Measurements from ENCODE around the gene ACOXL.

ACOXL gene

DNA sequence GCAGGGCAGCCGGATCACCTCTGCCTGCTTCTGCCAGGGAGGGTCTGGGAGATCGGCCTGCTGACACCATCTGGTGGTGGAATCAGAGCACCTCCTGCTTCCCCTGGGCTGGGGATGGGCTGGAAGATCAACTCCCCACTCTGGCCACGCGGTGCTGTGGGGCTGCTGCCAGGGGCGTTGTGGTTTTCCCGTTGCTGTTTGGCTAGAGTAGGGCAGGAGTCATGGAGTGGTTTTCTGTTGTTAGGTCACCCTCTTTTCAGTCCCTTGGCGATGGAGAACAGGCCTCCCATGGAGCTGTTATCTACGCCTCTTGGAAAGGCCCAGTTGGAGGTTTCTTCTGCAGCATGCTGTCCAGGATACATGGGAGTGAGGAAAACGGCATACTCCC is 403.5 kb downstream of the ACOXL start:
- DNase-seq (ENCODE audit: low read depth, low spot score), result no peak

DNA sequence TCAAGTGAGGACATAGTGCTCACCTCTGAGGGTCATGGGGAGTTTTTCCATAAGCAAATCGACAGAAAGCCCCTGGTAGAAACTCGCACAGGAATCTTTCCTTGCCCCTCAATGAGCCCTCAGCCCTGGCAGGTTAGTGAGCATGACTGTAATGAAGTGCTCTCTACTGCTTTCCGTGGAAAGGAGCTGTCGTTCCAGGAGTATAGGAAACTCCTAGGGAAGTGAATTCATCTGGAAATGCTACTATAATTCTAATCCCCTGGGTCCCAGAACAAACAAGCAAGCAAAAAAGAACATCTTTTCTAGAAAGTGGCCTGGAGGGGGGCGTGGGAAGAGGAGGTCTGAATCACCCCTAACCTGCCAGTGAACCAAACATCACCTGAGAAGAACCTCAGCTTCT is 406.5 kb downstream of the ACOXL start:
- no peak for DNase-seq (ENCODE audit: low read depth, low spot score)

DNA sequence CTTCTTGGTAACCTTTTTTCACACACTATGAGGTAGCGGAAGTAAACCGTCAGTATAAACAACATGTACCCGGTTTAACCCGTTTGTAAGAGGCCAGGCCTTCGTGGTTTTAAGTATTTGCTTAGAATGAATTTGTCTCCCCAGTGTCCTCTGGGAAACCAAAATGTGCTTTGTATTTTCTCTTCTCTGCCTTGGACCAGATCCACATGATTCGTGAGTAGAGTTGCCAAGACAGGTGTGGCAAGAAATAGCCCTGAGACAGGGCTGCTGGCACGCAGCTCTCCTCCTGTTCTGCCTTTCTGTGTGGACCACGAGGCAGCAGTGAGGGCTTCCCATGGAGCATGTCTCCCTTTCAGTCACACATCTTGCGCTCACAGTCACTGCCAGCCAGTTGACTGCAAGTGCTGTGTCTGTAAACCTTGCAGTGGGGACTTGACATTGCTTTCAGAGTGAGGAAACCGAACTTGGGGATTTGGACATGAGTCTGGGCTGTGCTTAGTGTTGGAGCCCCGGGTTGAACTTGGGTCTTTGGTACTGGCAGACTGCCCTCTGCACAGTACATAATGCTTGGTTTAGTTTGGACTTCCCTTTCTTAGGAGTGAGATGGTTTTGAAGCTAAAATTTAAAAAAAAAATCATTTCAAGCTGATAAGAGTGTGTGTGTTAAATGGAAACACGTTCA is 407.4 kb downstream of the ACOXL start:
- no peak for DNase-seq (ENCODE audit: low read depth, low spot score)

DNA sequence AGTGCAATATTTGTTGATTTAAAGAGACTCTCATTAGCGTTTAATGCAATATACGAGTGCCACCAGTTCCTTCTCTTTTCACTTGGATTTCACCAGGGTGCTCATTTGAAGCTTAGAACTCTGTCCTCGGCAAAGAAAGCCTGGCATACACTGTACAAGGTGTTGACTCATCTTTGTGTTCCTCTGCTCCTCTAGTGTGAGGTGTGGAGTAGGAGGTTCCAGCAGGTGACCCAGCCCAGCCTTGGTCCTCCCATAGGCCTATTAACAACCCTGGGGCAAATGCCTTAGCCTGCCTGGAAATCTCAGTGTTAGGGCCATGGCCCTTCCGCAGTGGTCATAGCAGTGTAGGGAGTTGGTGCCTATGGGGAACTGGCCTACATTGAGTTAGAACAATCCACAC is 408.4 kb downstream of the ACOXL start:
- DNase-seq (ENCODE audit: low read depth, low spot score), result no peak

DNA sequence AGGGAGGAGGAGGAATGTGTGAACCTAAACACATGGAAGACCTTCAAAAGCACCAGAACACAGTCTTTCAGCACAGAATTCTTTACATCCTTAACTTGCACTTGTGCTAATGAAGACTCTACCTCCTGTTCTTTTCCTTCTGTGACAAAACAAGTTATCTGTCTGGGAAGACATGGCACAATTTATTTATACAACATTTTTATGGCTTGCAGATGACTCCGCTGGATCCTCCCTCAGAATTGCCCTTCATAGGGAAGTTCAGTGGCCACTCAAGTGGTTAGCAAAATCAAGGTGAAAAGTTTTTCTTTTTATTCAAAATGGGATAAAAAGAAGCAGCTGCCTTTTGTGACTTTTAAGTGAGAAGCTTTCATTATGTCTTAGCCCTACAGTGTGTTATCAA is 409.7 kb downstream of the ACOXL start:
- DNase-seq (ENCODE audit: low read depth, low spot score), result no peak

DNA sequence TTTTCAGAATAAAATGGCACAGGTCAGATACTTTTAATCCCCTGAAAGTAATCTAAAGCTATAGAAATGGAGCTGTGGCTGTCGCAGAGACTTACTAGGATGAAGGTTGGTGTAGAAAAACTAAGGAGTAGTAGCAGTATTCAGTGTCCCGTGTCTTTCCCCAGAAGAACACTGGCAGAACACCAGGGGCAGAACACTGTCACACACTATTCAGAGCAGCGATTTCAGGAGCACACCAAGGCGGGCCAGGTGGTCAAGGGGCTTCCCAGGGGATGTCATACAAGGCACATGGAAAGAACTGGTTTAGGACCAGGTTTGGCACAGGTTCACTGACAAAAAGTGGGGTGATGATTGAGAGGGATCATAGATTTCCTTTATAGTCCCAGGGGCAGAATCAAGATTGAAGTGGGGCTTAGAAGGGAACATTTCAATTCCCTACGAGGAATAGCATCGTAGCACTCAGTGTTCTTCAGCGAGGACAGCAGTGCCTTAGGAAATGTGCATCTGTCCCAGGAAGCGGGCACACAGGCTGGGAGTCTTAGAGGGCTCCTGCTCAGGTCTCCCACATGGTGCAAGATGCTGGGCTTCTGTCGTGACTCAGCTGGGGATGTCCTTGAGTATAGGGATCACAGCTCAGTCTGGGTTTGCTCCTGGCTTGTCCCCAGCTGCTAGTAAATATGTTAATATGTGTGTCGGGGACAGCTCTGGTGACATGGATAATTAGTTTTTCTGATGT is 410.9 kb downstream of the ACOXL start:
- DNase-seq (ENCODE audit: low read depth, low spot score), result no peak

DNA sequence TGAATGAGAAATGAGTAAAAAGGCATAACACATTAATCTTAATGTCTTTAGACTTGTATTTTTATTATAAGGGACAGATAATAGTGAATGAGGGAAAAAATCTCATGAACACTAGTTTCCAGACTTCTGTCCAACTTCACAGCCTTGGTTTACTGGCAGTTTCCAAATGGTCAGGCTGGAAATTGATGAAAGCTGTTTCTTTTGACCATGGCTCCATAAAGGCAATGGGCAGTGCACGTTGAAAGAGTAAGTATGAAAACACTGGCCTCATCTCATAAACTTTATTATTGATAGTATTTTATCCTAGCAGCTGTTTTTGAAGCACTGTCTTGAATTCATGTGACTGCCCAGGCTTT is 411.4 kb downstream of the ACOXL start:
- DNase-seq (ENCODE audit: low read depth, low spot score), result no peak

DNA sequence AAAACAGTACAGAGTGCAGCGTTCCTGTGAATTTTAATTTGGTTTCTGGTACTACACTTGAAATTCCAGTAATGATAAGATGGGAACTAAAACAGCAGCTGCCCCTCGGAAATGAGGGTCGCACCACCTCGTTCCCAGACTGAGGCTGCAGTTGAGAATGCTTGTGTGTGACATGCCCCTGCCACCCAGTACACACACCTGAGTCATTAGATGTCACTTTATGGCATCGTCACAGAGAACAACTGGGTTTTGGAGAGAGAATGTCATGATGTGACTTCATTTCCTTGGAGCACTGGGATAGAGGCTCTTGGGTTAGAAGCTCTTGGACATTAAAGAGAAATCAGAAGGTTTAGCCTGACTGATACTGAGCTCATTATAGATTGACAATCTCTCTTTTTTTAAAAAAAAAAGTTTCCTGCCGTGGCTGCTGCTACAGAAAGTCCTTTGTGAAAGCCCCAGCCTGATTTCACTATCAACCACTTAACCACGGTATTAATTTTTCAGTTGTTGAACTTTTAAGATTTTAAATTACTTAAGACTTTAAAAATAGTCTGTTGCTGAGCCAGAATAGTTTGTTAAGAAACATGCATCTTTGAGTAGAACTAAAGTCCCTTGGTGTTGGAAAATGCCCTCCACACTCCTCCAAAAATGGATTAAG is 412.9 kb downstream of the ACOXL start:
- no peak for DNase-seq (ENCODE audit: low read depth, low spot score)

DNA sequence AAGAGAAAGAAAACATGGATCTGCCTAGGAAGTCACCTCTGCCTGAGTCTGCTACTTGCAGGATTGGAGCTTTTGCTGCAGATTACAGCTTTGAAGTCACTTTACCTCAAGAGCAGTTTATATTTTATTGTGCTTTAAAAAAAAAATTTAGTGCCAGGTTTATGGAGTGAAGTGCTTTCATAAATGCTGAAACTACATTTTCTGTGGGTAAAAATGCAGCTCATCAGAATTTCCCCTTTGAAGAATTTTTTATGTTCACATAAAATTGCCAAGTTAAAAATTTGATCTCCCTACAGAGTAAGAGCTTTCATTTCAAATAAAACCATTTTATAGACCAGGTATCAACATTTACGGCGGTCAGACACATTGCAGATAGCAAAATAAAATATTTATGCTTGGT is 413.6 kb downstream of the ACOXL start:
- DNase-seq (ENCODE audit: low read depth, low spot score), result no peak

DNA sequence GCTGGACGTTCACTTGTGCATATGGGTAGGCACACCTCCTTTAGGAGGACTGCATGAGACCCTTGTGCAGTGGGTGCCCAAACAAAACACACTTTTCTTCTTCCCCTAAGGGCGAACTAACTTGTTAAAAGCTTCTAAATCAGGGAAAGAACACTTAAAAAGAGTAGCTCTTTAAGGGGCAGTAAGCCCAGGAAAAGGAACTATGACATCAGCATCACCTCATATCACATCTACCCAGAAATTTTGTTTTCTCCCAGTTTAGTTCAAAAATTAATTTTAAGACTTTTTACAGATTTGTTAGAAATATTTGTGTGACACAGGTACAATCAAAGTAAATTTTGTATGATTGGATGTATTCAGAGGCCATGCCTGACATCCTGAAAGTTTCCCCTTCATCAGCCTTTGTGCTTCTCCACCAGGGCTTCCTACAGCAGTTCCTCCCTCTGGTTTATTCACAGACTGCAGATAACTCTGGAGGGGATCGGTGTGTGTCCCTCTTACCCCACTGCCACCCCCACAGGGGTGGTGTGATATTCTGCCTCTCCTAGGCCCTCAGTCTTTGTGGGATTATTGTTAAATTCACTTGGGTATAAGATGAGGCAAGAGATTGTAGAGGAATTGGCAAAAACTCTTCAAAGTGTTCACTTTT is 416.0 kb downstream of the ACOXL start:
- no peak for DNase-seq (ENCODE audit: low read depth, low spot score)

DNA sequence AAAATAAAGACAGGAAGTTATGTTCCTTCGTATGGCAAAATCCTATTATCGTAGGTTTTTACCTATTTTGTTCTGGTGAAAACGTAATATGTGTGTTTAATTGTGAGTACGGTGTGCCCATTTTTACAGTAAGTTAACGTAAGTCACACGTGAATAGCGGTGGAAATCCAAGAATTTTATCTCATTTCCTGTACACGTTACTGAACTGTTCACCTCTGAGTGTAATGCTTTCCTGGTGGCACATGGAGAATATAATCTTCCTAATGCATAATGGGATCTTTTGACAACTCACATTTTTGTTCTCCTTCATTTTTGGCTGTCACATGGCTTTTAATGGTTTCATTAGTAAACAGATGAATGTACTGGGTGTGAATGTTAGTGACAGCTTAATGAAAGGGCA is 416.6 kb downstream of the ACOXL start:
- no peak for DNase-seq (ENCODE audit: low read depth, low spot score)

DNA sequence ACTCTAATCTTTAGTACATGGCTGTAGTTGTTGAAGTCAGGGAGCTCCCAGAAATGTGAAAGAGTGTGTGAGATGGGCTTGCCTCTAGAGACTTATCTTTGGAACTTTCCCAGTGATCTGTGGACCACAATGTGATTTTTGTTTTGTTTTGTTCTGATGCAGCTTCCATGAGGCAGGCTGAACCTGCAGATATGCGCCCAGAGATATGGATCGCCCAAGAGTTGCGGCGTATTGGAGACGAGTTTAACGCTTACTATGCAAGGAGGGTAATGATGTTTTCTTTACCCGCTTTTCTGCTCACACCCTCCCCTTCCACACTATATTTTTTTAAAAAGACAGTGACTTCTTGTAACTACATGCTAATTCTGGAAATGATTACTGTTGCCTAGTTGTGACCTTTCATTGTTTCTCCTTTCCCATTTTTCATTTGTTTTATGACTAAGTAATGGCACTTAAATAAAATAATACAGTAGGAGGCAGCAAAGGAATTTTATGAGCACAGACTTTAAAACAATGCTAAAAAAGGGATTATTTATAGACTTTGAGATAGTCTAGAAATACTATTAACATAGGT is 417.6 kb downstream of the ACOXL start:
- DNase-seq (ENCODE audit: low read depth, low spot score), result no peak

DNA sequence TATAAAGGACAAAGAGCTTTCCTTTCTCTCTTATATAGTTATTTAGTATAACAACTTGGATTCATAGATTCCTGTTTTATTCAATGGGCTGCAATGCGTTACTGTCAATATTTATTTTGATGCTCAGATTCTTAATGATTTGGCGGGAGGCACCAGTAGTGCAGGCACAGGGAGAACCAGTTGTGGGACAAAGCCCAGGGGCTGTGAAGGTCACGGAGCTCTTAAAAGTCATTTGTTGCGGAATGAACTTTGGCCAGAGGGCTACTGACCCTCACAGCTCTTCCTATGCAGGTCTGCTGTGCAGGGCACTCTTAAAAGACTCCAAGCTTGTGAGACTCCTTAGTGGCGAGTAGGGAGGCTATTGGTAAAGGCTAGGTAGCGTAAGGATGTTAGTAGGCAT is 422.4 kb downstream of the ACOXL start:
- no peak for DNase-seq (ENCODE audit: low read depth, low spot score)

DNA sequence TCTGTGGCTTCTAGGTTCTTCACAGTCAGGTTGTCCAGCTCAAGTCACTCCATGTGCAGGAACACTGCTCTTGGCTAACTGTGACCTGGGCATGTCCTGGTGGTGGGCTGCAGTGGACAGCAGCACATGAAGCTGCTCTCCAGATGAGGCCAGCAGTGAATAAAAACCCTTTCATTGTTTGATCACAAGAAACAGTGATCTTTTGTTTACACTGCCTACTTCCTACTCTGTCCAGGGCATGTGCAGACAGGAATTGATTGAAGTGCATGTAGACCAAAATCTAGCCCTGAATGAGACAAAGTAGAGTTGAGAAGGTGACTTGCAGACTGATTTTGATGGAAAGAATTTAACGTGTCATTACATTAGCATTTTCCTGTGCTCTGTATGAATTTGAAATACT is 423.2 kb downstream of the ACOXL start:
- DNase-seq (ENCODE audit: low read depth, low spot score), result no peak

DNA sequence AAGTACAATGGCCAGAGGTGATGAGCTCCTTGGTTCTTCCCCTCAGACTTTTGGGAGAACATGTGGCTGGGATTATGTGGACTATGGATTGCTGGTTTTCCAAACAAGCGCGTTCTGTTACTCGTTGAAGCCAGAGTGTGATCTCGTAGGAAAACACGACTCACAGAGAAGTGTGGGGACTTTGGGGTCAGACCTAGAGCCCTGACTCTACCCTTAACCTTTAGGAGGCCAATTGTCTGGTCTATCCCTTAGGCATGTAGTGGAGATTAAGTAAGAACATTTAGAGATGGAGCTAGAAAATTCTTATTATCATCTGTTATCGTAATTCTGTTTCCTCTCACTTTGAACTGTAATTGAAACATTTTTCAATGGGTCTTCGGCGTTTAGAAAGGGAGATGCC is 424.2 kb downstream of the ACOXL start:
- no peak for DNase-seq (ENCODE audit: low read depth, low spot score)

DNA sequence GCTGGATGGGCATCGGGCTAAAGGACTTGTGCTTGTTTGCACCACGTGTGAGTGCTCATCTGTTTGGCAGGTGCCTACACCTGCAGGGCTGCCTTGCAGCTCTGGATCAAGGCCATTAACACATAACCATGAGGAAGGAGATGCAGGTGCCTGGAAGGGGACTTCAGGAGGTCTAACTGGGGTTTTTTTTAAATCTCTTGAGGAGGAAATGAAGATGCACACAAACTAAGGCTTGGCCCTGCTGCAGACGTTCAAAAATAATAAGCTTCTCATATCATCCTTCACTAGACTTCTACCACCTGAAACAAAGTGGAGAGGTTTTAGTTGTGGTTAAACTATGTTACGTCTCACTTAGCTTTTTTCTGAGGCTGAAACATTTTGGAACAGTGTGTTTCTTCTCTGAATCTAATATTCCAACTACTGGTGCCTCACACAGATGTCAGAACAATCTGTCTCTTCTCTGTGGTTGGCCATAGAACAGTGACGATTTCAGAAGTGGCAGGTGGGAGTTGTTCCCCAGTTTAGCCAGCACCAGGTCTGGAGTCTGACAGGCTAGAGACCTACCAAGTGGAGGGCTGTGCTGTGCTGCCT is 424.8 kb downstream of the ACOXL start:
- no peak for DNase-seq (ENCODE audit: low read depth, low spot score)

DNA sequence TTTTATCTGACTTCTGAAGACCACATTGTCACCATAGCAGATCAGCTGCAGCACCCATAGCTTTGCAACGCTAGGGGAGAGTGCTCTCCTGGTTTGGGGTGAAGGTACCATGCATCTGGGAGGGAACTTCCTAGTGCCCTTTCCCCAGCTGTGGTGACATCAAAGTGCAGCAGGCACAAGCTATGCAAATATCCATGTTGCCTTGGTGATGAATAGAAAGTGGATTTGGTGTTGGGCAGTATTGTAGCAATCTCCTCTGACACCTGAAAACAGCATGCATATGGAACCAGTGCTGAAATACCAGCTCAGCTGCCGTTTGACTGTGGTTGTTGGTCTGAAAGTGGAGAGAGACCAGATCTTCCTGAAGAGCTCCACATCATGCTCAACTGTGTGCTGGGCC is 425.4 kb downstream of the ACOXL start:
- DNase-seq (ENCODE audit: low read depth, low spot score), result no peak

DNA sequence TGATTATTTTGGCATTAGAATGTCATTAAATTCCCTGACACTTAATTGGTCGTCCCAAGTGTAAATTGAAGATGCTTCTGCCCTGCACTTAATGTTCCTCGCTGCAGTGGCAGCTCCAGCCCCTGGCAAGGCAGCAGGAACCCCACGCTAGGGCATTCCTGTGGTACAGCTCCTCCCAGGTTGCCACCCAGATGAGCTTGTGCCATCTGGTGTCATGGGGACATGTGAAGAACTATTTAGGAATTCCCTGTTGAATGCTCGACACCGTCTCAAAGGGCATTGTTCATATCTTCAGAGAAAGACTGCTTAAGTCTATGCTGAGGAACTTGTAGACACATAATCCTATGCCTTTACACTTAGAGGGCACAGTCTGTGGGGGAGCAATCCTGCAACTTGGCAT is 427.3 kb downstream of the ACOXL start:
- DNase-seq (ENCODE audit: low read depth, low spot score), result no peak

DNA sequence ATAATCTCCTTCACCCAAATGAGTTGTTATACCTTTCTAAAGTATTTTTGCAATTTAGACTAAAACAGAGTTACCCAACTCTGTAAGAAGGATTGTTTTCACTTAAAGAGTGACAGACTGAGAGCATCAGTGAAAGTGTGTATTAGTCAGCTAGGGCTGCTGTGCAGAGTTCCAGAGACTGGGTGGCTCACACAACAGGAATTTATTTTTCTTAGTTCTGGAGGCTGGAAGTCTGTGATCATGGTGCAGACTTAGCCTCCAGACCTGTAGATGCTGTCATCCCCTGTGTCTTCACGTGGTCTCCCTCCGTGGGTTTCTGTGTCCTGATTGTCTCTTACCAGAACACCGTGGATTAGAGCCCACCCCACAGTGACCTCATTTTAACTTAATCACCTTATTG is 428.4 kb downstream of the ACOXL start:
- no peak for DNase-seq (ENCODE audit: low read depth, low spot score)

DNA sequence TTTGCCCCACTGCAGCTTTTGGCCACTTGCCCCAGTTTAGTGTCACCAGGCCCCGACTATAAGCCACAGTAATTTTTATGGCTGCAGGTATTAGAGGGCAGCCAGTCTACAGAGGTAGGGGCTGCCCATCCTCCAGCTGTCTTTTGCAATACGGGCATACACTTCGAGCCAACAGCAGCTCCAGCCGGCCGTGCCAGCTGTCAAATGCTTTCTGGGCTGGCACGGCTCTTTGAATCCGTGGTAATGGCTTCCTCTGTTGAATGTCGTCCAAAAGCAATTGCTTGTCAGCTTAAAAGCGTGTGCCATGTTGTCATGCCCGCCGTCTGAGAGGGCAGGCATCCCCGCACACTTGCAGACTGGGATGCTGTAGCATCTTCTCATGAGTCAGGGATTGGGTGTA is 429.6 kb downstream of the ACOXL start:
- DNase-seq (ENCODE audit: low read depth, low spot score), result no peak

DNA sequence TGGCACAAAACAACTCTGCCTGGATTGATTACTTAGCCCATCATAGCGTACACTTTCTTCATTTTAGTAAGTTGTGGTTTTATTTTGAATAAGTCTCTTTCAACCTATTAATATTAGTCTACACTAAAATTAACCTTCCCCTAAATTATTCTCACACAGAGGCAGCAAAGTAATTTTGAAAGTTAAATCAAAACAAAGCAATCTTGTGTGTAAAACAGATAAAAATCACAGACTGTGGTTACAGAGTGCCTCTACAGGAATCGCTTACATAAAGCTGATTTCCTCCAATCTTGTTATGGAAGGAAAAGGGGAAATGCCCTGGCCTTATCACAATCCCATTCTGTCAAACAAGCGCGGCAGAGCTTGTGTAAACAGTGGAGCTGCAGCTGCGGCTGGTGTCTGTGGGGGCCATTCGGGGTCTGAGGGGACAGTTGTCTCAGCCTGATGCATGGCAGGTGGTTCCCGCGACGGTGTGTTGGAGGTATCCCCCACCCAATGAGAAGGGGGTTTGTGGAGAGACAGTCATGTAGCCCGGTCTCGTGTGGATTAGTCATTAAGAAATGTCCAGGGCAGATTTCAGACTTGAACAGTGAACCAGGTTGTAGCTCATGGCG is 430.5 kb downstream of the ACOXL start:
- DNase-seq (ENCODE audit: low read depth, low spot score), result no peak

DNA sequence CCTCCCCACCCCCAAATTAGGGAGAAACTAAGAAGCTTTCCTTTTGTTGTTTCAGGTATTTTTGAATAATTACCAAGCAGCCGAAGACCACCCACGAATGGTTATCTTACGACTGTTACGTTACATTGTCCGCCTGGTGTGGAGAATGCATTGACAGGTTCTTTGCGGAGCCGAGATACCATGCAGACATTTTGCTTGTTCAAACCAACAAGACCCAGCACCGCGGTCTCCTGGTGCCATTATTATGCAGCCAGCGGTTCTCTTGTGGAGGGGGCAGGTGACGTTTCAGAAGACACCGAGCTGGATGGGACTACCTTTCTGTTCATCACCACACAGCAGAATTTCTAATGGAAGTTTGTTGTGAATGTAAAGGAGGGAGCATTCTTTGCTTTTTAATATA is 431.7 kb downstream of the ACOXL start:
- no peak for DNase-seq (ENCODE audit: low read depth, low spot score)

All from brain pericyte (primary cell).